ENCODE results near the gene TNFSF15. TPM values are rescaled to one million over a fixed set of nuclear protein-coding genes. Genes with fewer than 3 reads are reported as not detected.

TNFSF15 gene
- total RNA-seq, 2 experiments from 2014 or later = not detected

- Mint-ChIP-seq H3K9me3 (no peaks in the 10 kb centered on the region), H3K4me1 (ENCODE audit: low read depth) (peaks cover 7% of the 10 kb centered on the region), H3K36me3 (ENCODE audit: low read depth) (no peaks in the 10 kb centered on the region), H3K27me3 (no peaks in the 10 kb centered on the region), H3K4me3 (no peak overlapping the region), H3K27ac (no peak overlapping the region)
- no peak overlapping the region for H3K4me3 ChIP-seq (ENCODE audit: low read length)
- POLR2A ChIA-PET = interaction anchor here (0.8 kb wide), 2 partner anchors 28 to 75 kb away, joined by 3 read pairs; no protein-coding TSS in a partner anchor
- CTCF ChIA-PET = no interaction called here
- ATAC-seq (ENCODE audit: poor library complexity) (no peak), DNase-seq (no peak)
- intact Hi-C loops (cut with DNase I, micrococcal nuclease) = no loop called here
- no peaks in the 10 kb centered on the region for H3K36me3 ChIP-seq (ENCODE audit: insufficient read depth, low read length)
- H3K4me1 ChIP-seq (ENCODE audit: insufficient read depth, low read length) = no peaks in the 10 kb centered on the region
- H3K9me3 ChIP-seq (ENCODE audit: control insufficient read depth in 1 of 2, insufficient read depth in 1 of 2, low read length in 2 of 2) = no peaks in the 10 kb centered on the region
- TF ChIP-seq, protein P1, sequence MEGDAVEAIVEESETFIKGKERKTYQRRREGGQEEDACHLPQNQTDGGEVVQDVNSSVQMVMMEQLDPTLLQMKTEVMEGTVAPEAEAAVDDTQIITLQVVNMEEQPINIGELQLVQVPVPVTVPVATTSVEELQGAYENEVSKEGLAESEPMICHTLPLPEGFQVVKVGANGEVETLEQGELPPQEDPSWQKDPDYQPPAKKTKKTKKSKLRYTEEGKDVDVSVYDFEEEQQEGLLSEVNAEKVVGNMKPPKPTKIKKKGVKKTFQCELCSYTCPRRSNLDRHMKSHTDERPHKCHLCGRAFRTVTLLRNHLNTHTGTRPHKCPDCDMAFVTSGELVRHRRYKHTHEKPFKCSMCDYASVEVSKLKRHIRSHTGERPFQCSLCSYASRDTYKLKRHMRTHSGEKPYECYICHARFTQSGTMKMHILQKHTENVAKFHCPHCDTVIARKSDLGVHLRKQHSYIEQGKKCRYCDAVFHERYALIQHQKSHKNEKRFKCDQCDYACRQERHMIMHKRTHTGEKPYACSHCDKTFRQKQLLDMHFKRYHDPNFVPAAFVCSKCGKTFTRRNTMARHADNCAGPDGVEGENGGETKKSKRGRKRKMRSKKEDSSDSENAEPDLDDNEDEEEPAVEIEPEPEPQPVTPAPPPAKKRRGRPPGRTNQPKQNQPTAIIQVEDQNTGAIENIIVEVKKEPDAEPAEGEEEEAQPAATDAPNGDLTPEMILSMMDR (IDR thresholded peaks at IDR 0.05) = no peak
- H3K27ac ChIP-seq (ENCODE audit: low read depth in 1 of 2, low read length in 2 of 2) = no peak overlapping the region
- H3K27me3 ChIP-seq (ENCODE audit: control insufficient read depth in 1 of 2, insufficient read depth in 2 of 2, low read length in 2 of 2) = no peaks in the 10 kb centered on the region
Measured at GRCh38 chr9:114823441-114823840, 17.6 kb upstream of the TNFSF15 start.

- H3K27ac Mint-ChIP-seq = no peak overlapping the region
- TF ChIP-seq, protein P1 (IDR thresholded peaks at IDR 0.05) = no peak
- POLR2A ChIA-PET = interaction anchor here (0.8 kb wide), 1 partner anchor 76 kb away, joined by 3 read pairs; no protein-coding TSS in a partner anchor
Measured at GRCh38 chr9:114822708-114823107, 16.9 kb upstream of the TNFSF15 start.

DNA sequence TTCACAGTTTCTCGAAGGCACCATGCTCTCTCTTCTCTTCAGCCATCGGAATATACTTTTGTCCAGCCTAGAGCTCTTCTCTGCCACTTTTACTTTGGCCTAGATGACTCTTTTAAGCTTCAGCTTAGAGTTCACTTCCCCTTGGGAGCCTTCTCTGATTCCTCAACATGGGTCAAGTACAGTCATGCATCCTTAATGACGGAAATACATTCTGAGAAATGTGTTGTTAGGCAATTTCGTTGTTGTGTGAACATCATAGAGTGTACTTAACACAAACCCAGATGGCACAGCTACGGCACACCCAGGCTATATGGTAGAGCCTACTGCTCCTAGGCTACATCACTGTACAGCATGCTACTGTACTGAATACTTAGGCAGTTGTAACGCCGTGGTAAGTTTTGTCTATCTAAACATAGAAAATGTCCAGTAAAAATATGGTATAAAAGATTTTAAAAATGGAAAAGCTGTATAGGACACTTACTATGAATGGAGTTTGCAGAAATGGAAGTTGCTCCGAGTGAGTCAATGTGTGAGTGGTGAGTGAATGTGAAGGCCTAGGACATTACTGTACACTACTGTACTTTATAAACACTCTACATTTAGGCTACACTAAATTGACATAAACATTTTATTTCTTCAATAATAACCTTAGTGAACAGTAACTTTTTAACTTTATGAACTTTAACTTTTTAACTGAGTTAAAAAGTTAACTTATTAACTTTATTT is 15.1 kb upstream of the TNFSF15 start:
- no peaks in the 10 kb centered on the region for H3K4me1 ChIP-seq (ENCODE audit: insufficient read depth, low read length)
- CTCF ChIA-PET = no interaction called here
- Mint-ChIP-seq H3K4me1 (ENCODE audit: low read depth) (peaks cover 7% of the 10 kb centered on the region), H3K4me3 (no peak overlapping the region), H3K9me3 (no peaks in the 10 kb centered on the region), H3K36me3 (ENCODE audit: low read depth) (no peaks in the 10 kb centered on the region), H3K27me3 (no peaks in the 10 kb centered on the region), H3K27ac (no peak overlapping the region)
- H3K36me3 ChIP-seq (ENCODE audit: insufficient read depth, low read length) = no peaks in the 10 kb centered on the region
- intact Hi-C loops (cut with DNase I, micrococcal nuclease) = no loop called here
- TF ChIP-seq, protein P1 (IDR thresholded peaks at IDR 0.05) = no peak
- no peaks in the 10 kb centered on the region for H3K27me3 ChIP-seq (ENCODE audit: control insufficient read depth in 1 of 2, insufficient read depth in 2 of 2, low read length in 2 of 2)
- ATAC-seq (ENCODE audit: poor library complexity) = no peak
- H3K27ac ChIP-seq (ENCODE audit: low read depth in 1 of 2, low read length in 2 of 2) = no peak overlapping the region
- H3K9me3 ChIP-seq (ENCODE audit: control insufficient read depth in 1 of 2, insufficient read depth in 1 of 2, low read length in 2 of 2) = no peaks in the 10 kb centered on the region
- peak in 2 of 14 experiments; percentile 10 to 38 for DNase-seq
- POLR2A ChIA-PET = no interaction called here
- H3K4me3 ChIP-seq (ENCODE audit: low read length) = no peak overlapping the region

More at GRCh38 chr9:114822708-114823107, 16.9 kb upstream of the TNFSF15 start:
- no peak for DNase-seq
- intact Hi-C loops (cut with DNase I, micrococcal nuclease) = no loop called here
- ATAC-seq (ENCODE audit: poor library complexity) = no peak
- Histone ChIP-seq H3K9me3 (ENCODE audit: control insufficient read depth in 1 of 2, insufficient read depth in 1 of 2, low read length in 2 of 2) (no peaks in the 10 kb centered on the region), H3K4me1 (ENCODE audit: insufficient read depth, low read length) (no peaks in the 10 kb centered on the region), H3K27ac (ENCODE audit: low read depth in 1 of 2, low read length in 2 of 2) (no peak overlapping the region), H3K27me3 (ENCODE audit: control insufficient read depth in 1 of 2, insufficient read depth in 2 of 2, low read length in 2 of 2) (no peaks in the 10 kb centered on the region), H3K36me3 (ENCODE audit: insufficient read depth, low read length) (no peaks in the 10 kb centered on the region), H3K4me3 (ENCODE audit: low read length) (no peak overlapping the region)
- CTCF ChIA-PET = no interaction called here
- H3K4me3 Mint-ChIP-seq = no peak overlapping the region
- no peaks in the 10 kb centered on the region for H3K36me3 Mint-ChIP-seq (ENCODE audit: low read depth)
- peaks cover 7% of the 10 kb centered on the region for H3K4me1 Mint-ChIP-seq (ENCODE audit: low read depth)
- H3K9me3 Mint-ChIP-seq = no peaks in the 10 kb centered on the region
- H3K27me3 Mint-ChIP-seq = no peaks in the 10 kb centered on the region
